ENCODE results near the gene FBXL7. TPM values are rescaled to one million over a fixed set of nuclear protein-coding genes. Genes with fewer than 3 reads are reported as not detected.
"Not testable (repeated sequence)": the region's sequence is repeated elsewhere in the genome, so short reads cannot be mapped to it uniquely, and the experiment has no call there.

FBXL7 gene
- total RNA-seq, 2 experiments from 2014 or later: not detected

- Histone ChIP-seq H3K27me3 (ENCODE audit: control insufficient read depth in 1 of 2, insufficient read depth in 2 of 2, low read length in 2 of 2) (no peaks in the 10 kb centered on the region), H3K36me3 (ENCODE audit: insufficient read depth, low read length) (no peaks in the 10 kb centered on the region), H3K4me3 (ENCODE audit: low read length) (no peak overlapping the region), H3K4me1 (ENCODE audit: insufficient read depth, low read length) (no peaks in the 10 kb centered on the region), H3K9me3 (ENCODE audit: control insufficient read depth in 1 of 2, insufficient read depth in 1 of 2, low read length in 2 of 2) (peaks cover 0 to 4% of the 10 kb centered on the region in 2 experiments), H3K27ac (ENCODE audit: low read depth in 1 of 2, low read length in 2 of 2) (no peak overlapping the region)
- no peaks in the 10 kb centered on the region for H3K4me1 Mint-ChIP-seq (ENCODE audit: low read depth)
- POLR2A ChIA-PET: no interaction called here
- no peak for TF ChIP-seq CTCF (IDR thresholded peaks at IDR 0.05)
- intact Hi-C loops (cut with DNase I, micrococcal nuclease): no loop called here
- CTCF ChIA-PET: no interaction called here
- no peaks in the 10 kb centered on the region for H3K27me3 Mint-ChIP-seq
- ATAC-seq (ENCODE audit: poor library complexity) (no peak), DNase-seq (no peak)
- H3K4me3 Mint-ChIP-seq: no peak overlapping the region
- no peaks in the 10 kb centered on the region for H3K36me3 Mint-ChIP-seq (ENCODE audit: low read depth)
- H3K9me3 Mint-ChIP-seq: peaks cover 4% of the 10 kb centered on the region
- no peak overlapping the region for H3K27ac Mint-ChIP-seq
Observed at GRCh38 chr5:15852949-15853348, 353.0 kb downstream of the FBXL7 start.

GRCh38 chr5:15858326-15858725 lies 358.3 kb downstream of the FBXL7 start:
- Mint-ChIP-seq H3K36me3 (ENCODE audit: low read depth) (no peaks in the 10 kb centered on the region), H3K9me3 (peaks cover 2% of the 10 kb centered on the region), H3K27ac (no peak overlapping the region), H3K27me3 (no peaks in the 10 kb centered on the region), H3K4me3 (no peak overlapping the region), H3K4me1 (ENCODE audit: low read depth) (no peaks in the 10 kb centered on the region)
- DNase-seq: no peak
- no peaks in the 10 kb centered on the region for H3K27me3 ChIP-seq (ENCODE audit: control insufficient read depth in 1 of 2, insufficient read depth in 2 of 2, low read length in 2 of 2)
- intact Hi-C loops (cut with DNase I, micrococcal nuclease): no loop called here
- no peak for ATAC-seq (ENCODE audit: poor library complexity)
- TF ChIP-seq CTCF (IDR thresholded peaks at IDR 0.05): no peak
- no peak overlapping the region for H3K4me3 ChIP-seq (ENCODE audit: low read length)
- H3K9me3 ChIP-seq (ENCODE audit: control insufficient read depth in 1 of 2, insufficient read depth in 1 of 2, low read length in 2 of 2): no peaks in the 10 kb centered on the region
- ChIA-PET CTCF (no interaction called here), POLR2A (no interaction called here)
- no peaks in the 10 kb centered on the region for H3K4me1 ChIP-seq (ENCODE audit: insufficient read depth, low read length)
- no peaks in the 10 kb centered on the region for H3K36me3 ChIP-seq (ENCODE audit: insufficient read depth, low read length)
- H3K27ac ChIP-seq (ENCODE audit: low read depth in 1 of 2, low read length in 2 of 2): no peak overlapping the region

GRCh38 chr5:15864536-15865215 lies 364.7 kb downstream of the FBXL7 start:
- intact Hi-C loops (cut with DNase I, micrococcal nuclease): no loop called here
- Mint-ChIP-seq H3K4me3 (no peak overlapping the region), H3K36me3 (ENCODE audit: low read depth) (no peaks in the 10 kb centered on the region), H3K27ac (no peak overlapping the region), H3K4me1 (ENCODE audit: low read depth) (no peaks in the 10 kb centered on the region), H3K9me3 (peaks cover 16% of the 10 kb centered on the region), H3K27me3 (no peaks in the 10 kb centered on the region)
- ChIA-PET POLR2A (no interaction called here), CTCF (no interaction called here)
- ATAC-seq (ENCODE audit: poor library complexity): no peak
- no peak for DNase-seq
- no peak for TF ChIP-seq CTCF (IDR thresholded peaks at IDR 0.05)
- Histone ChIP-seq H3K27ac (ENCODE audit: low read depth in 1 of 2, low read length in 2 of 2) (no peak overlapping the region), H3K36me3 (ENCODE audit: insufficient read depth, low read length) (no peaks in the 10 kb centered on the region), H3K27me3 (ENCODE audit: control insufficient read depth in 1 of 2, insufficient read depth in 2 of 2, low read length in 2 of 2) (no peaks in the 10 kb centered on the region), H3K4me3 (ENCODE audit: low read length) (no peak overlapping the region), H3K9me3 (ENCODE audit: control insufficient read depth in 1 of 2, insufficient read depth in 1 of 2, low read length in 2 of 2) (peaks cover 0 to 6% of the 10 kb centered on the region in 2 experiments), H3K4me1 (ENCODE audit: insufficient read depth, low read length) (no peaks in the 10 kb centered on the region)

GRCh38 chr5:15872259-15872658 lies 372.3 kb downstream of the FBXL7 start:
- H3K27ac Mint-ChIP-seq; H3K27me3 ChIP-seq (ENCODE audit: control insufficient read depth in 1 of 2, insufficient read depth in 2 of 2, low read length in 2 of 2); CTCF ChIA-PET; ATAC-seq (ENCODE audit: poor library complexity); H3K4me1 Mint-ChIP-seq (ENCODE audit: low read depth); H3K4me3 Mint-ChIP-seq; POLR2A ChIA-PET; DNase-seq; H3K27me3 Mint-ChIP-seq; H3K36me3 ChIP-seq (ENCODE audit: insufficient read depth, low read length); H3K4me3 ChIP-seq (ENCODE audit: low read length); H3K27ac ChIP-seq (ENCODE audit: low read depth in 1 of 2, low read length in 2 of 2); H3K4me1 ChIP-seq (ENCODE audit: insufficient read depth, low read length); intact Hi-C loops (cut with DNase I, micrococcal nuclease); H3K36me3 Mint-ChIP-seq (ENCODE audit: low read depth): not testable (repeated sequence)
- H3K9me3 ChIP-seq (ENCODE audit: control insufficient read depth in 1 of 2, insufficient read depth in 1 of 2, low read length in 2 of 2): peaks cover 4 to 13% of the 10 kb centered on the region in 2 experiments
- H3K9me3 Mint-ChIP-seq: peaks cover 17% of the 10 kb centered on the region
